HG02623 (cell line): Measurements from ENCODE around the gene MFF.

Experiments used
- ATAC-seq: cut with Tn5 transposase; IDR thresholded peaks from one replicate; pipeline ENCODE4 v1.9.1; 2021; ENCODE audit warnings: moderate library complexity; ENCODE audit not compliant: unreplicated experiment

The MFF gene

GRCh38 chr2:227406177-227407031, 81.4 kb downstream of the MFF start:
- ATAC-seq, result no peak
